Articular chondrocyte of knee joint (primary cell): Measurements from ENCODE around the gene PACSIN3. TPM values are rescaled to one million over a fixed set of nuclear protein-coding genes. Genes with fewer than 3 reads are reported as not detected.

Experiments used
- small RNA-seq: library from RNA; depleted of rRNA; stranded (forward); fragments of <200 nt; gene quantifications from one replicate; pipeline ENCODE3, GENCODE V24; 2012
- total RNA-seq: library from RNA; depleted of rRNA; stranded (reverse); fragments of >200 nt; gene quantifications from 2 replicates; pipeline ENCODE4 v1.2.3, GENCODE V29; 2012

PACSIN3 gene
- total RNA-seq, result 34.6 and 38.9 TPM in 2 replicates

GRCh38 chr11:47186076-47186699, at the start of gene PACSIN3:
PACSIN3 (minus strand) TSS chr11:47186434; CDS start chr11:47182727, 3,707 bp downstream.

GRCh38 chr11:47176328-47177228, 9.7 kb downstream of the PACSIN3 start, which contains the start of gene ARFGAP2:
ARFGAP2 (minus strand) TSS chr11:47176879; CDS start chr11:47176853, 26 bp downstream.

Small RNA genes lying within 50 kb of the gene (small RNA-seq; reads per million reads assigned to genes)
- not detected for gene MIR6745

Other genes with a start within 250 kb of the PACSIN3 start
- gene CSTPP1, start 249.7 kb downstream of the PACSIN3 start, total RNA-seq, result 28.7 and 33.7 TPM in 2 replicates
- 97.2 and 131 TPM in 2 replicates for gene ARFGAP2, start 9.6 kb downstream of the PACSIN3 start, total RNA-seq
- 29.0 and 39.0 TPM in 2 replicates for gene DDB2, start 28.5 kb upstream of the PACSIN3 start, total RNA-seq
- gene ACP2, start 62.4 kb upstream of the PACSIN3 start, total RNA-seq, result 31.0 and 35.3 TPM in 2 replicates
- gene NR1H3, start 71.6 kb upstream of the PACSIN3 start, total RNA-seq, result 10.6 and 11.1 TPM in 2 replicates
- 17.6 and 19.5 TPM in 2 replicates for gene MADD, start 83.7 kb upstream of the PACSIN3 start, total RNA-seq
- not detected in 2 replicates for gene MYBPC3, start 166.3 kb upstream of the PACSIN3 start, total RNA-seq
- gene SPI1, start 192.1 kb upstream of the PACSIN3 start, total RNA-seq, result not detected in 2 replicates
- gene SLC39A13, start 222.2 kb upstream of the PACSIN3 start, total RNA-seq, result 69.6 and 83.8 TPM in 2 replicates
- gene PSMC3, start 240.0 kb upstream of the PACSIN3 start, total RNA-seq, result 146 and 156 TPM in 2 replicates